Stimulated activated CD8-positive, alpha-beta memory T cell treated with anti-CD3 and anti-CD28 coated beads, Interleukin-15, amount 100 ng/mL, for 1 hour (primary cell): ENCODE data around the gene RSBN1.
"Not testable (repeated sequence)": the region's sequence is repeated elsewhere in the genome, so short reads cannot be mapped to it uniquely, and the experiment has no call there.

Source experiments
- DNase-seq: peaks from one replicate; pipeline ENCODE4 v3.0.0-alpha.2; 2020; ENCODE audit warnings: low read depth

Gene RSBN1

GRCh38 chr1:113744114-113744513 is 68.2 kb downstream of the RSBN1 start:
- no peak for DNase-seq

- no peak for DNase-seq
These were observed 69.8 kb downstream of the RSBN1 start for GRCh38 chr1:113742515-113742914.

- no peak for DNase-seq
These were observed 77.8 kb downstream of the RSBN1 start for GRCh38 chr1:113734357-113735055.

- DNase-seq = no peak
These were observed 79.5 kb downstream of the RSBN1 start for GRCh38 chr1:113732802-113733201.

- DNase-seq = no peak
These were observed 91.3 kb downstream of the RSBN1 start for GRCh38 chr1:113721010-113721409.

GRCh38 chr1:113718621-113719020 is 93.7 kb downstream of the RSBN1 start:
- DNase-seq = not testable (repeated sequence)

GRCh38 chr1:113717506-113717905 is 94.8 kb downstream of the RSBN1 start:
- DNase-seq = not testable (repeated sequence)

- no peak for DNase-seq
These were observed 97.5 kb downstream of the RSBN1 start for GRCh38 chr1:113714606-113715269.
